H1 (cell line): ENCODE measurements around the gene SIX3.

ENCODE experiments used
- BACH1 ChIP-seq: IDR thresholded peaks from 2 replicates; pipeline ENCODE4 v1.6.1; 2012; ENCODE audit warnings: low read length, improper control_type of control experiment
- BRCA1 ChIP-seq: IDR thresholded peaks from 2 replicates; pipeline ENCODE4 v1.6.1; 2012; ENCODE audit warnings: low read depth, low read length, improper control_type of control experiment
- CEBPB ChIP-seq: IDR thresholded peaks from 2 replicates; pipeline ENCODE4 v1.6.1; 2012; ENCODE audit warnings: low read depth, low read length
- EGR1 ChIP-seq: IDR thresholded peaks from 2 replicates; pipeline ENCODE4 v1.6.1; 2011; ENCODE audit warnings: low read depth, low read length, borderline replicate concordance
- EP300 ChIP-seq, 2 experiments: IDR thresholded peaks; 1 replicate in 1 of 2; 2 replicates in 1 of 2; pipeline ENCODE4 v1.6.1; 2011 to 2012; ENCODE audit warnings: low read depth in 2 of 2, low read length in 2 of 2, mild to moderate bottlenecking in 2 of 2, borderline replicate concordance in 1 of 2, inconsistent platforms in 1 of 2, moderate library complexity in 1 of 2
- EZH2 ChIP-seq: fragments of 200-600 bp; sonication (generic); IDR thresholded peaks from 2 replicates; pipeline ENCODE4 v1.7.1; 2012; ENCODE audit warnings: low read depth, mild to moderate bottlenecking, moderate library complexity, low read length, inconsistent platforms; ENCODE audit not compliant: severe bottlenecking
- GTF2F1 ChIP-seq: IDR thresholded peaks from 2 replicates; pipeline ENCODE4 v1.6.1; 2012; ENCODE audit warnings: low read depth, low read length, improper control_type of control experiment, borderline replicate concordance
- HDAC6 ChIP-seq: IDR thresholded peaks from one replicate; pipeline ENCODE4 v1.7.1; 2012; ENCODE audit warnings: low read depth, mild to moderate bottlenecking, inconsistent platforms, low read length, moderate library complexity
- POLR2A ChIP-seq, 2 experiments: IDR thresholded peaks; 1 replicate in 1 of 2; 2 replicates in 1 of 2; pipeline ENCODE4 v1.6.1; 2011; ENCODE audit warnings: low read depth in 2 of 2, low read length in 2 of 2, mild to moderate bottlenecking in 2 of 2; ENCODE audit errors: control extremely low read depth in 1 of 2
- POLR2AphosphoS5 ChIP-seq: IDR thresholded peaks from 2 replicates; pipeline ENCODE4 v1.6.1; 2011; ENCODE audit warnings: low read depth, low read length
- RAD21 ChIP-seq, 2 experiments: IDR thresholded peaks in 1 of 2; conservative IDR thresholded peaks in 1 of 2; 2 replicates each; pipeline ENCODE4 v1.6.1; 2011; ENCODE audit warnings: low read depth in 2 of 2, low read length in 2 of 2, improper control_type of control experiment in 1 of 2, inconsistent platforms in 1 of 2, mild to moderate bottlenecking in 1 of 2, moderate library complexity in 1 of 2
- TEAD4 ChIP-seq: IDR thresholded peaks from 2 replicates; pipeline ENCODE4 v1.6.1; 2012; ENCODE audit warnings: low read depth, low read length, inconsistent platforms, mixed read lengths
- TF ChIP-seq, protein P1 (sequence below), 3 experiments: IDR thresholded peaks; 1 replicate in 2 of 3; 2 replicates in 1 of 3; pipeline versions ENCODE4 v1.5.1 to v1.6.1; 2011; ENCODE audit warnings: low read length in 3 of 3, mild to moderate bottlenecking in 3 of 3, inconsistent platforms in 2 of 3, low read depth in 1 of 3, moderate library complexity in 1 of 3; ENCODE audit not compliant: insufficient read depth in 1 of 3; ENCODE audit errors: control extremely low read depth in 1 of 3
- TF ChIP-seq, protein P2 (sequence below): IDR thresholded peaks from 2 replicates; pipeline ENCODE4 v1.6.1; 2011; ENCODE audit warnings: low read depth, mild to moderate bottlenecking, low read length; ENCODE audit not compliant: insufficient read depth

DNA sequence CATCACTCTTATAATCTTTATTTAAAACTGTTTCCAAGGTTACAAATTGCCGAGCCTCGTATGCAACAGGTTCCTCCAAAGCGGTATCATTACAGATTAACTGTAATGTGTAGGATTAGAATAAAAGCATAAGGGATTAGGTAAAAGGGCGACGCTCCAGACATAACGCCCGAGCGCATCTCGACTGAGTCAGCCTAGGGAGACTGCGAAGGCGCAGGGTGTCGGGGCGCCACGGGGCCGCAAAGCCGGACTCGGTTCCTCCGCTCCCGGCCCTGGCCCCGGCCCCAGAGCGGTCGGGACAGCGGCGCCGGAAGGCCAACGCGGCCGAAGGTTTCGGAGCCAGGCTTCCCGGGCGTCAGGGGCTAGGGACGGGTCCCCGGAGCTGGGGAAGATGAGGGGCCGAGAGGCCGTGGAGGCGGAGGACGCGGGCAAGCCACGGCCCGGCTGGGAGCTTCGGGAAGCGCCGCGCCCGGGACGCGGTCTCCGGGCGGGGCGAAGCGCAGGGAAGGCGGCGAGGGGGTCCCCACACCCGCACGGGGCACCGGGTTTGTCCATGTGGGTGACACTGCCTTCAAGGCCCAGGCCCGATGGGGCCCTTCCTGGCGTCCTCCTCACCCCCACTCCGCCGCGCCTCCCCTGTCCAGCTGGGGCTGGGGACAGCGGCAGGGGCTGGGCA, 12.9 kb upstream of the SIX3 start:
- no peak for TF ChIP-seq TEAD4
- TF ChIP-seq, protein P1, sequence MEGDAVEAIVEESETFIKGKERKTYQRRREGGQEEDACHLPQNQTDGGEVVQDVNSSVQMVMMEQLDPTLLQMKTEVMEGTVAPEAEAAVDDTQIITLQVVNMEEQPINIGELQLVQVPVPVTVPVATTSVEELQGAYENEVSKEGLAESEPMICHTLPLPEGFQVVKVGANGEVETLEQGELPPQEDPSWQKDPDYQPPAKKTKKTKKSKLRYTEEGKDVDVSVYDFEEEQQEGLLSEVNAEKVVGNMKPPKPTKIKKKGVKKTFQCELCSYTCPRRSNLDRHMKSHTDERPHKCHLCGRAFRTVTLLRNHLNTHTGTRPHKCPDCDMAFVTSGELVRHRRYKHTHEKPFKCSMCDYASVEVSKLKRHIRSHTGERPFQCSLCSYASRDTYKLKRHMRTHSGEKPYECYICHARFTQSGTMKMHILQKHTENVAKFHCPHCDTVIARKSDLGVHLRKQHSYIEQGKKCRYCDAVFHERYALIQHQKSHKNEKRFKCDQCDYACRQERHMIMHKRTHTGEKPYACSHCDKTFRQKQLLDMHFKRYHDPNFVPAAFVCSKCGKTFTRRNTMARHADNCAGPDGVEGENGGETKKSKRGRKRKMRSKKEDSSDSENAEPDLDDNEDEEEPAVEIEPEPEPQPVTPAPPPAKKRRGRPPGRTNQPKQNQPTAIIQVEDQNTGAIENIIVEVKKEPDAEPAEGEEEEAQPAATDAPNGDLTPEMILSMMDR (IDR thresholded peaks at IDR 0.05; ENCODE audit: control extremely low read depth in 1 of 3, insufficient read depth in 1 of 3, low read depth in 1 of 3, low read length in 3 of 3) = no peak
- no peak for TF ChIP-seq POLR2AphosphoS5
- no peak for TF ChIP-seq POLR2A (IDR thresholded peaks at IDR 0.05; ENCODE audit: control extremely low read depth in 1 of 2, low read depth in 2 of 2, low read length in 2 of 2)
- no peak for TF ChIP-seq EP300 (IDR thresholded peaks at IDR 0.05; ENCODE audit: borderline replicate concordance in 1 of 2, low read depth in 2 of 2, low read length in 2 of 2)
- TF ChIP-seq BRCA1 = no peak
- no peak for TF ChIP-seq BACH1
- TF ChIP-seq, protein P2, sequence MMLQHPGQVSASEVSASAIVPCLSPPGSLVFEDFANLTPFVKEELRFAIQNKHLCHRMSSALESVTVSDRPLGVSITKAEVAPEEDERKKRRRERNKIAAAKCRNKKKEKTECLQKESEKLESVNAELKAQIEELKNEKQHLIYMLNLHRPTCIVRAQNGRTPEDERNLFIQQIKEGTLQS = no peak
- TF ChIP-seq EZH2 = peak; percentile 99
- no peak for TF ChIP-seq EGR1
- TF ChIP-seq CEBPB = no peak
- no peak for TF ChIP-seq RAD21 (IDR thresholded peaks at IDR 0.05 in 1 of 2, conservative IDR thresholded peaks at IDR 0.05 in 1 of 2; ENCODE audit: low read depth in 2 of 2, low read length in 2 of 2)
- no peak for TF ChIP-seq HDAC6
- no peak for TF ChIP-seq GTF2F1
